ENCODE measurements around the gene NR2C2AP. TPM values are rescaled to one million over a fixed set of nuclear protein-coding genes. Genes with fewer than 3 reads are reported as not detected.

Gene NR2C2AP
- total and polyA plus RNA-seq, 2 of the 13 experiments (the other 11 are each of a cell fraction or from before 2014, with no cell fraction given), result 12.2 to 26.8 TPM

DNA sequence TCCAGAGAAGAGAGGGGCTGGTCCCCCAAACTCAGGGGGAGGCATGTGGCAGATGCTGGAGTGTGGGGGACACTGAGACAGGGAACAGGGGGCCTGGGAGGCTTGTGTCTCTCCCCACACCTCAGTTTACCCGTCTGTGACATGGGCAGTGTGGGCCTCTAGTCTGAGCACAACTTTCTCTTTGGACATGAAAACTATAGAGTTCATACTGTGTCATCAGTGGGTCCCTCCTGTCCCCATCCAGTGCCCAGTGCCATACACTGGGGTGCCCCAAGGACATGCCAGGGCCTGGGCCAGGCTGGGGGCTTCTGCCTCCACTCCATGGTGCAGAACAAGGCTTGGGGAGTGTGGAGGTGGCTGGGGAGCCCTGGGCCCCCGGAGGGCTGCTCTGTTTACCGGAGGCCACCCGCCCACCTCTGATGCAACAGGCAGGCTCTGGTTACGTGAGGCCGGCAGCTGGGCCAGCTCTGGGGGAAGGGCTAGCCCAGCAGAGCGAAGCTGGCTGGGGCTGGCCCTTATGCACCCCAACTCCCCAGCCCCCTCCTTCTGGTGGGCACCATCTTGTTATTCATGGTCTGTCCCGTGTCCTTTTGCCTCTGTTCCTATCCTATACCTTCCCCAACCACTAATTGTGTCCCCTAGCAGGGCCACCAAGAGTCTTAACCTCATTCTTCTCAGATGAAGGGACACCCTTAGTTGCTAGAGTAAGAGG is 31.2 kb downstream of the NR2C2AP start (continued):
- TF ChIP-seq, protein P1, sequence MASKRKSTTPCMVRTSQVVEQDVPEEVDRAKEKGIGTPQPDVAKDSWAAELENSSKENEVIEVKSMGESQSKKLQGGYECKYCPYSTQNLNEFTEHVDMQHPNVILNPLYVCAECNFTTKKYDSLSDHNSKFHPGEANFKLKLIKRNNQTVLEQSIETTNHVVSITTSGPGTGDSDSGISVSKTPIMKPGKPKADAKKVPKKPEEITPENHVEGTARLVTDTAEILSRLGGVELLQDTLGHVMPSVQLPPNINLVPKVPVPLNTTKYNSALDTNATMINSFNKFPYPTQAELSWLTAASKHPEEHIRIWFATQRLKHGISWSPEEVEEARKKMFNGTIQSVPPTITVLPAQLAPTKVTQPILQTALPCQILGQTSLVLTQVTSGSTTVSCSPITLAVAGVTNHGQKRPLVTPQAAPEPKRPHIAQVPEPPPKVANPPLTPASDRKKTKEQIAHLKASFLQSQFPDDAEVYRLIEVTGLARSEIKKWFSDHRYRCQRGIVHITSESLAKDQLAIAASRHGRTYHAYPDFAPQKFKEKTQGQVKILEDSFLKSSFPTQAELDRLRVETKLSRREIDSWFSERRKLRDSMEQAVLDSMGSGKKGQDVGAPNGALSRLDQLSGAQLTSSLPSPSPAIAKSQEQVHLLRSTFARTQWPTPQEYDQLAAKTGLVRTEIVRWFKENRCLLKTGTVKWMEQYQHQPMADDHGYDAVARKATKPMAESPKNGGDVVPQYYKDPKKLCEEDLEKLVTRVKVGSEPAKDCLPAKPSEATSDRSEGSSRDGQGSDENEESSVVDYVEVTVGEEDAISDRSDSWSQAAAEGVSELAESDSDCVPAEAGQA (IDR thresholded peaks at IDR 0.05; ENCODE audit: low read depth), result no peak
- TF ChIP-seq, protein P1 (CRISPR knock-in tag; IDR thresholded peaks at IDR 0.05; ENCODE audit: borderline replicate concordance), result no peak
- no peak for TF ChIP-seq HDAC6 (IDR thresholded peaks at IDR 0.05; ENCODE audit: low read depth, low read length)
- peak; percentile 43 for TF ChIP-seq XRCC5 (optimal IDR thresholded peaks at IDR 0.05; ENCODE audit: low read length)
- peak; percentile 60 for TF ChIP-seq DMAP1 (CRISPR knock-in tag; IDR thresholded peaks at IDR 0.05)
- TF ChIP-seq POGZ (CRISPR knock-in tag; IDR thresholded peaks at IDR 0.05), result peak; percentile 24; the same call in 1 of the 2 replicates
- TF ChIP-seq ZNF775 (CRISPR knock-in tag; IDR thresholded peaks at IDR 0.05; ENCODE audit: borderline replicate concordance), result no peak
- no peak for TF ChIP-seq SRSF9 (IDR thresholded peaks at IDR 0.05; ENCODE audit: borderline replicate concordance, insufficient read depth, low read depth, low read length, poor library complexity, severe bottlenecking)
- TF ChIP-seq TCF7 (IDR thresholded peaks at IDR 0.05; ENCODE audit: low read depth), result no peak
- TF ChIP-seq ATAD3A (CRISPR knock-in tag; IDR thresholded peaks at IDR 0.05), result no peak
- 0 out of 2 replicates have a peak, but pooled peaks have one; percentile 17 for TF ChIP-seq CTCF (CRISPR knock-in tag; IDR thresholded peaks at IDR 0.05)
- 0 out of 2 replicates have a peak, but pooled peaks have one; percentile 27 for TF ChIP-seq ZBTB21 (CRISPR knock-in tag; IDR thresholded peaks at IDR 0.05)
- peak; percentile 68; the same call in 1 of the 2 replicates for TF ChIP-seq ZNF564 (CRISPR knock-in tag; IDR thresholded peaks at IDR 0.05)
- peak; percentile 86 for TF ChIP-seq GATAD2A (CRISPR knock-in tag; IDR thresholded peaks at IDR 0.05)
- TF ChIP-seq FOSL1 (CRISPR knock-in tag; IDR thresholded peaks at IDR 0.05; ENCODE audit: borderline replicate concordance), result no peak
- no peak for TF ChIP-seq ZFYVE20 (CRISPR knock-in tag; IDR thresholded peaks at IDR 0.05; ENCODE audit: borderline replicate concordance, low read depth)
- TF ChIP-seq ZNF747 (CRISPR knock-in tag; IDR thresholded peaks at IDR 0.05; ENCODE audit: borderline replicate concordance), result peak; percentile 25; the same call in 1 of the 2 replicates
- TF ChIP-seq KLF13 (CRISPR knock-in tag; IDR thresholded peaks at IDR 0.05), result 0 out of 2 replicates have a peak, but pooled peaks have one; percentile 40
- TF ChIP-seq ZNF563 (CRISPR knock-in tag; IDR thresholded peaks at IDR 0.05), result no peak
- peak; percentile 75 for TF ChIP-seq KDM6A (CRISPR knock-in tag; IDR thresholded peaks at IDR 0.05; ENCODE audit: low read depth)

Measured in HepG2 (cell line).